22Rv1 (cell line): ENCODE results near the gene LARP4.

Experiments
- ZFX ChIP-seq: fragments of 450-650 bp; IDR thresholded peaks from 2 replicates; pipeline ENCODE4 v1.6.1; 2017; ENCODE audit warnings: antibody characterized with exemption, borderline replicate concordance
- TF ChIP-seq, protein P1 (sequence below): fragments of 450-650 bp; IDR thresholded peaks from 2 replicates; pipeline ENCODE4 v1.5.1; 2017; ENCODE audit warnings: mild to moderate bottlenecking

- TF ChIP-seq, protein P1, sequence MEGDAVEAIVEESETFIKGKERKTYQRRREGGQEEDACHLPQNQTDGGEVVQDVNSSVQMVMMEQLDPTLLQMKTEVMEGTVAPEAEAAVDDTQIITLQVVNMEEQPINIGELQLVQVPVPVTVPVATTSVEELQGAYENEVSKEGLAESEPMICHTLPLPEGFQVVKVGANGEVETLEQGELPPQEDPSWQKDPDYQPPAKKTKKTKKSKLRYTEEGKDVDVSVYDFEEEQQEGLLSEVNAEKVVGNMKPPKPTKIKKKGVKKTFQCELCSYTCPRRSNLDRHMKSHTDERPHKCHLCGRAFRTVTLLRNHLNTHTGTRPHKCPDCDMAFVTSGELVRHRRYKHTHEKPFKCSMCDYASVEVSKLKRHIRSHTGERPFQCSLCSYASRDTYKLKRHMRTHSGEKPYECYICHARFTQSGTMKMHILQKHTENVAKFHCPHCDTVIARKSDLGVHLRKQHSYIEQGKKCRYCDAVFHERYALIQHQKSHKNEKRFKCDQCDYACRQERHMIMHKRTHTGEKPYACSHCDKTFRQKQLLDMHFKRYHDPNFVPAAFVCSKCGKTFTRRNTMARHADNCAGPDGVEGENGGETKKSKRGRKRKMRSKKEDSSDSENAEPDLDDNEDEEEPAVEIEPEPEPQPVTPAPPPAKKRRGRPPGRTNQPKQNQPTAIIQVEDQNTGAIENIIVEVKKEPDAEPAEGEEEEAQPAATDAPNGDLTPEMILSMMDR: no peak
- no peak for TF ChIP-seq ZFX
These were observed 126.7 kb downstream of the LARP4 start for GRCh38 chr12:50527359-50527726.
